ENCODE measurements around the gene STIL. TPM values are rescaled to one million over a fixed set of nuclear protein-coding genes. Genes with fewer than 3 reads are reported as not detected.
"Not testable (repeated sequence)": the region's sequence is repeated elsewhere in the genome, so short reads cannot be mapped to it uniquely, and the experiment has no call there.

The STIL gene
- total RNA-seq, 1 experiment from 2014 or later = 11.9 TPM

- in situ Hi-C loops (cut with HindIII; ENCODE audit: low pct_unique_long_range_greater_than_20kb, low sequenced_read_pairs) = no loop called here
- DNase-seq (ENCODE audit: low read depth, low spot score) = no peak
These were observed 12.3 kb upstream of the STIL start for GRCh38 chr1:47326271-47326670.

DNA sequence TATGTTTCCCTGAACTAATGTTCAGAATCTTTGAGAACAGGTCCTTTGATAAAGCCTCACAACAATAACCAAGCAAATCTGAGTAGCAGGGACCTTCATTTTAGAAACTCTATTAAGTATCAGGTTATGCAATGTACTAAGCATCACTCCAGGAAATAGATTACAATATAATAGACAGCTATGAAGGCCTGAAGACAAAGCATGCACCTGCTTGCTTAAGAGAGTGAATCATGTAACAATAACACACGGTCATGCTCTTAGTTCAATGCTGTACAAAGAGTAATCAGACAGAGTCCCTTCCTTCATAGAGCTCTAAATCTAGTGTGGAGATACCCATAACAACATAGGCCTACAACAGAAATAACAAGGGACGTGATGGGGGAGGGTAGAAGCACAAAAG lies 11.6 kb upstream of the STIL start:
- DNase-seq (ENCODE audit: low read depth, low spot score) = no peak
- in situ Hi-C loops (cut with HindIII; ENCODE audit: low pct_unique_long_range_greater_than_20kb, low sequenced_read_pairs) = no loop called here

- in situ Hi-C loops (cut with HindIII; ENCODE audit: low pct_unique_long_range_greater_than_20kb, low sequenced_read_pairs) = no loop called here
- no peak for DNase-seq (ENCODE audit: low read depth, low spot score)
These were observed 10.7 kb upstream of the STIL start for GRCh38 chr1:47324682-47325081.

GRCh38 chr1:47323599-47324031 lies 9.7 kb upstream of the STIL start:
- in situ Hi-C loops (cut with HindIII; ENCODE audit: low pct_unique_long_range_greater_than_20kb, low sequenced_read_pairs) = no loop called here
- peak; percentile 15 for DNase-seq (ENCODE audit: low read depth, low spot score)

DNA sequence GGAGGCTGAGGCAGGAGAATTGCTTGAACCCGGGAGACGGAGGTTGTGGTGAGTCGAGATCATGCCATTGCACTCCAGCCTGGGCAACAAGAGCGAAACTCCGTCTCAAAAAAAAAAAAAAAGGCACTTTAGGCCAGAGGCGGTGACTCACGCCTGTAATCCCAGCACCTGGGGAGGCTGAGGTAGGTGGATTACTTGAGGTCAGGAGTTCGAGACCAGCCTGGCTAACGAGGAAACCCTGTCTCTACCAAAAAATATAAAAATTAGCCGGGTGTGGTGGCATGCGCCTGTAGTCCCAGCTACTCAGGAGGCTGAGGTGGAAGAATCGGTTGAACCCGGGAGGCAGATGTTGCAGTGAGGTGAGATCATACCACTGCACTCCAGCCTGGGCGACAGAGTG lies 6.0 kb upstream of the STIL start:
- DNase-seq (ENCODE audit: low read depth, low spot score); in situ Hi-C loops (cut with HindIII; ENCODE audit: low pct_unique_long_range_greater_than_20kb, low sequenced_read_pairs): not testable (repeated sequence)

DNA sequence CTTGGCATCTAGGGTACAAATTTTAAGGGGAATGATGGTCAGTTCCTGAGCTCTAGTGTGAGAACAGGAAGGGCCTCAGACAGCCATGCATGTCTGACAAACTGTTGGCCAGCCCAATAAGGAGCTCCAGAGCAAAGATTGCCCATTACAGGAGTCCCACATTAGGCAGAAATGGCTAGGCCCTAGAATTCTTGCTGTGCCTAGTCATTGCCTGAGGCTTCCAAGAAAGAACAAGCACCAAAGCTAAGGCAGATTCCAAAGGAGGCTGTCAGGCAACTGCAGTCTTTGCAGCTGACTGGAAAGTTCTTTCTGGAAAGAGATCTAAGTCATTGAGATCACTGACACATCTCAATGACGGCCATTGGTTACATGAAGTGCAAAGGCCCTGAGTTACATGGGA lies 3.9 kb upstream of the STIL start:
- DNase-seq (ENCODE audit: low read depth, low spot score) = no peak
- in situ Hi-C loops (cut with HindIII; ENCODE audit: low pct_unique_long_range_greater_than_20kb, low sequenced_read_pairs) = no loop called here

DNA sequence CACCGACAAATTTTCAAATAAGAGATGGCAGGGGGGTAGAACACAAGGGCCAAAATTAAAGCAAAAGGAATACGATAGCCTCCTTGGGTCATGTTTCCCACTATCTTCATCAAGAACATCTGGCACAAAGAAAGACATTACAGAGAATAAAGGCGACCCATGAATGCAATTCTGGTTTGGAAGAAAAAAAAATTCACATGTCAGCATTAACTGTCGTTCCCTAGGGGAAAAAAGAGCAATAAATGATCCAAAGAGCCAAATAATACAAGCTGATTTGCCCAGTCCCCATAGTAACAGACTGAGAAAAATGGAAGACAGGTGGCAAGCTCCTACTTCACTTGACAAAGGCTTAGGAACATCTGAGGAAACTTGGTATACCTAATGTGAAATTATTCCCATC lies 4.5 kb downstream of the STIL start:
- no peak for DNase-seq (ENCODE audit: low read depth, low spot score)
- in situ Hi-C loops (cut with HindIII; ENCODE audit: low pct_unique_long_range_greater_than_20kb, low sequenced_read_pairs) = no loop called here

DNA sequence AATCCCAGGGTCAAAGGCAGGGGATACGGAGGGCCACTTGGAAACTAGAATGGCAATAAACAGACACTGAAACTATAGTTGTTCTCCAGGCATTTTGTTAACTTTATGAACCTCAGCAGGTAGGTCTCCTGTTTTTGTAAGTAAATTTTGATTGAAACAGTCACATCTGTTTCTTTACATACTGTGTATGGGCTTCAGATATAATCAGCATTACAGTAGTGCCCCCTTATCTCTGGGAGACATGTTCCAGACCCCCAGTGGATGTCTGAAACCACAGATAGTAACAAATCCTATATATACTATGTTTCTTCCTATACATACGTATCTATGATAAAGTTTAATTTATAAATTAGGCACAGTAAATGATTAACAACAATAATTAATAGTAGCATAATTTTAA lies 11.5 kb downstream of the STIL start:
- in situ Hi-C loops (cut with HindIII; ENCODE audit: low pct_unique_long_range_greater_than_20kb, low sequenced_read_pairs) = no loop called here

GRCh38 chr1:47298025-47298699 lies 15.8 kb downstream of the STIL start:
- in situ Hi-C loops (cut with HindIII; ENCODE audit: low pct_unique_long_range_greater_than_20kb, low sequenced_read_pairs) = no loop called here
- no peak for DNase-seq (ENCODE audit: low read depth, low spot score)

More for the DNA sequence above, 11.5 kb downstream of the STIL start:
- no peak for DNase-seq (ENCODE audit: low read depth, low spot score)

- no peak for DNase-seq (ENCODE audit: low read depth, low spot score)
These were observed 18.4 kb downstream of the STIL start for GRCh38 chr1:47295579-47295978.

GRCh38 chr1:47294863-47295262 lies 19.1 kb downstream of the STIL start:
- in situ Hi-C loops (cut with HindIII; ENCODE audit: low pct_unique_long_range_greater_than_20kb, low sequenced_read_pairs); DNase-seq (ENCODE audit: low read depth, low spot score): not testable (repeated sequence)

More at GRCh38 chr1:47295579-47295978, 18.4 kb downstream of the STIL start:
- in situ Hi-C loops (cut with HindIII; ENCODE audit: low pct_unique_long_range_greater_than_20kb, low sequenced_read_pairs) = no loop called here

DNA sequence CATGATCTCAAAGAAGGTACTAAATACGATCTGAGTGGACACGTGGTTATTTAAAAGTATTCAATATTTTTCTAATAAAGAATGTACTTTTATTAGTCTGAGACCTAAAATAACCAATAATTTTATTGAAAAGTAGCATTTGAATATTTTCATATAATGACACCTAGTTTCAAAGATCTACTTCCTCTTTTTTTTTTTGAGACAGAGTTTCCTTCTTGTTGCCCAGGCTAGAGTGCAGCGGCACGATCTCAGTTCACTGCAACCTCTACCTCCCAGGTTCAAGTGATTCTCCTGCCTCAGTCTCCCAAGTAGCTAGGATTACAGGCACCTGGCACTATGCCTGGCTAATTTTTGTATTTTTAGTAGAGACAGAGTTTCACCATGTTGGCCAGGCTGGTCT lies 25.8 kb downstream of the STIL start:
- DNase-seq (ENCODE audit: low read depth, low spot score); in situ Hi-C loops (cut with HindIII; ENCODE audit: low pct_unique_long_range_greater_than_20kb, low sequenced_read_pairs): not testable (repeated sequence)

DNA sequence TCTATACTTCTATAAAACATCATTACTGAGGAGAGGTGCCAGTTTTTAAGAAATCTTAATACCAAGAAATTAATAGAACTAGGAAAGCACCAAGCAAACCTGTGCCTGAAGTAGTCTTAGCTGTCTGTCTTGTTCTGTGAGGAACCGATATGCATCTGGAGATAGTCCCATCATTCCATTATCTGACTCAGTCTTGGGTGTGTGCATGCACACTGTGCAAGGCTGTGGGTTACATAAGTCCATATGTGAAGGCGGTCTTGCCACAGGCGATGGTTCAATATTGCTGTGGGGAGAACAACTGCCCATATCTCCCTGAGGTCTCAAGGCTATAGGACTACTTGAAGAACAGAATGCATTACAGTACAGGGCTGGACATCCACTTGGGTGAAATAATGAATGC lies 33.8 kb downstream of the STIL start:
- in situ Hi-C loops (cut with HindIII; ENCODE audit: low pct_unique_long_range_greater_than_20kb, low sequenced_read_pairs) = no loop called here
- DNase-seq (ENCODE audit: low read depth, low spot score) = no peak

DNA sequence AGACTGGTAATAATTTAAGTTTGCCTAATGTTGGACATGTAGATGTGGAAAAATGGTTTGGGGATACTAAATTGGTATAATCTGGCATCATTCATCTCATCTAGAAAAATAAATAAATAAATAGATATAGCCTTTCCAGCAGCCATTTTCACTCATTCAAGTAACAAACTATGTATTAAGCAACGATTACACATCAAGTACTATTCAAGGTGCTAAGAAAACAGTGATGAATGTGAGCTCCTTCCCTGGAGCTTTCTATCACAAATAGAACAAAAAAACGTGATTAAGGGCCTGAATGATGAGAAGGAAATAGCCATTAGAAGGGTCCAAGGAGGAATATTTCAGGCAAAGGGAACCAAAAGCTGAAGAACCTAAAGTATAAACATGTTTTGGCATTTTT lies 37.1 kb downstream of the STIL start:
- no peak for DNase-seq (ENCODE audit: low read depth, low spot score)
- in situ Hi-C loops (cut with HindIII; ENCODE audit: low pct_unique_long_range_greater_than_20kb, low sequenced_read_pairs) = no loop called here

DNA sequence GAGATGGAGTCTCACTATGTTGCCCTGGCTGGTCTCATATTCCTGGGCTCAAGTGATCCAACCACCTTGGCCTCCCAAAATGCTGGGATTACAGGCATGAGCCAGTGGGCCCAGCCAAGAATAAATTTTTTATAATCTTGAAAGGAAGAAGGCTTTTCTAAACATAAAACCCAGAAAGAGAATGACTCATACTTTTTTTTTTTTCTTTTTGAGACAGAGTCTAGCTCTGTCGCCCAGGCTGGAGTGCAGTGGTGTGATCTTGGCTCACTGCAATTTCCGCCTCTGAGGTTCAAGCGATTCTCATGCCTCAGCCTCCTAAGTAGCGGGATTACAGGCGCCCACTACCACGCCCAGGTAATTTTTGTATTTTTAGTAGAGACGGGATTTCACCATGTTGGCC lies 38.1 kb downstream of the STIL start:
- DNase-seq (ENCODE audit: low read depth, low spot score); in situ Hi-C loops (cut with HindIII; ENCODE audit: low pct_unique_long_range_greater_than_20kb, low sequenced_read_pairs): not testable (repeated sequence)

DNA sequence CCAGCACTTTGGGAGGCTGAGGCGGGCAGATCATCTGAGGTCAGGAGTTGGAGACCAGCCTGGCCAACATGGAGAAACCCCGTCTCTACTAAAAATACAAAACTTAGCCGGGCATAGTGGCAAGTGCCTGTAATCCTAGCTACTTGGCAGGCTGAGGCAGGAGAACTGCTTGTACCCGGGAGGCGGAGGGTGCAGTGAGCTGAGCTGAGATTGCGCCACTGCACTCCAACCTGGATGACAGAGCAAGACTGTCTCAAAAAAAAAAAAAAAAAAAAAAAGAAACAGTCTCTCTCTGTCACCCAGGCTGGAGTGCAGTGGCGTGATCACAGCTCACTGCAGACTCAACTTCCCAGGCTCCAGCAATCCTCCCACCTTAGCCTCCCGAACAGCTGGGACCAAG lies 48.4 kb downstream of the STIL start:
- in situ Hi-C loops (cut with HindIII; ENCODE audit: low pct_unique_long_range_greater_than_20kb, low sequenced_read_pairs) = not testable (repeated sequence)

DNA sequence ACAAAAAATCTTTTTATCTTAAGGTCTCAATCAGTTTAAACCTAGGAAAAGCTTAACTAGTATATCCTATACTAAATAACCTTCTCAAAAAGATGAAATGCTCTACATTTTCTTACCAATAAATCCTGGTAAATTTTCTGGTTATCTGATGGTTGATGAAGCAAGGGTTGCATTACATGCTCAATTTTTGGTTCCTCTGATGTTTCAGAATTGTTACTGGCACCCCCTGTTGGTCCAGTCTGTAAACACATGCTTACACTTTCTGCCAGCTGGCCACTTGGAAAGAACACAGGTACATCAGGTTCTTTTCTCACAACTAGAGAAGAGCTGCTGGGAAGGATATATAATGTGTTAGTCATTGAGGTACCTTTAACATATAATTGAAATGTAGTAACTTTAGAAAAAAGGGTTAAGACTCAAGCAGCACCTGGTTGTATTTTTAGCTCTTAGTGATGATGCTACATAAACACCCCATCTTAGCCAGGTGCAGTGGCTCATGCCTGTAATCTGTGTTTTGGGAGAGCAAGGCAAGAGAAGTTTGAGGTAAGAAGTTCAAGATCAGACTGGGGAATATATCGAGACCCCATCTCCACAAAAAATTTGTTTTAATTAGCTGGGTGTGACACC lies 51.0 kb downstream of the STIL start:
- peak; percentile 66 for DNase-seq (ENCODE audit: low read depth, low spot score)
- in situ Hi-C loops (cut with HindIII; ENCODE audit: low pct_unique_long_range_greater_than_20kb, low sequenced_read_pairs) = no loop called here

More for the DNA sequence above, 48.4 kb downstream of the STIL start:
- not testable (repeated sequence) for DNase-seq (ENCODE audit: low read depth, low spot score)

GRCh38 chr1:47257224-47257623 lies 56.7 kb downstream of the STIL start:
- in situ Hi-C loops (cut with HindIII; ENCODE audit: low pct_unique_long_range_greater_than_20kb, low sequenced_read_pairs) = no loop called here
- DNase-seq (ENCODE audit: low read depth, low spot score) = no peak

GRCh38 chr1:47252795-47253194 lies 61.2 kb downstream of the STIL start:
- in situ Hi-C loops (cut with HindIII; ENCODE audit: low pct_unique_long_range_greater_than_20kb, low sequenced_read_pairs) = no loop called here
- no peak for DNase-seq (ENCODE audit: low read depth, low spot score)

Data from SK-MEL-5 (cell line).